T-helper 2 cell (primary cell): Measurements from ENCODE around the gene ARHGEF10L.

Experiments
- DNase-seq, 5 experiments: peaks; one replicate each; pipeline versions ENCODE4 v3.0.0 to v3.0.0-alpha.2; 2012 to 2022

ARHGEF10L gene

DNA sequence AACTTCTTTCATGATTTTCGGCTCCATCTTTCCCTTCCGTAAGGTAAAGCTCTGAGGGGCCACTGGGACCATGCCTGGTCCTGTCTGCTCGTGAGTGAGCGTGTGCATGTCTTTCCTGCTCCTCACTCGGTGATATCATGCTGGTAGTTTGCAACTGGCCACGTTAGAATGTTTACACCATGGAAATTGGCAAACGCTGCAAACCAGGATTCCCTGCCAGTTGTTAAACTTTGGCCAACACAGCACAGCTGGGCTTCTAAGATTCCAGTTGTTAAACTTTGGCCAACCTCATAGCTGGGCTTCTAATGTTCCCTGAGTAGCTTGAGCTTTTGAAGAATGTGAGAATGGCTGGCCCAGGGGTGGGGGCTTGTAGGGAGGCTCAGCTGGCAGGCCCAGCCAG is 147.6 kb downstream of the ARHGEF10L start:
- no peak for DNase-seq

- no peak for DNase-seq
These were observed 148.8 kb downstream of the ARHGEF10L start for GRCh38 chr1:17688217-17688810.

GRCh38 chr1:17689011-17689410 is 149.5 kb downstream of the ARHGEF10L start:
- no peak for DNase-seq

DNA sequence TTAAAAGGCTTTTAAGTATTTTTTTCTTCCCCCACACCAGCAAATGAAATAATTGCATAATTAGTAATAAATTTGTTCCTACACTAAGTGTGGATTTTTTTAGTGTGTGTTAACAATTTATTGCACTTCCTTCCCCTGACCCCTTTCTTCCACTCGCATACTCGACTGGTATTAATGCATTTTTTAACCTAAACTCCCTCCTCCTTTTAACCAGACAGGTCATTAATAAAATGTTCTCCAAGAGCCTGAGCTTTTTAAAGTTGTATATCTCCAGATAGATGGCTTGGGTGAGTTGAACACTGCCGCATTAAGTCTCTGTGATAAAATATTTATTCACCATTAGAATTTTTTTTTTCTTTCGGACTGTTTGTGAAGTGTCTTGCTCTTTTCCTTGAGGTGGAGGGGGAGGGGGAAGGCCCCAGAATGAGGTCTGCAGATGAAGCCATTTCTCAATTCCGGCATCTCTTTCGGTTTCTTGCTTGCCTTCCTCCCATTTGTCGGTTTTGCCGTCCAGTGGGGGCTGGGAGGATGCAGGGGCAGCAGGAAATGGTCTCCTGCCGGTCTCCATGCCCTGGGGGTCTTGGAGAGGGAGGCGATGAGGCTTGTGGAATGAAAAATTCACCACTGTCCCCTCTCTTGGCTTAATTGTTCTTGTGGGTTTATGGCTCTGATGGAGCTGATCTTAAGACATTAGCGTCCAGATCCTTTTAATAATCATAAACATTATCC is 151.6 kb downstream of the ARHGEF10L start:
- no peak for DNase-seq

GRCh38 chr1:17692645-17693044 is 153.1 kb downstream of the ARHGEF10L start:
- no peak for DNase-seq

DNA sequence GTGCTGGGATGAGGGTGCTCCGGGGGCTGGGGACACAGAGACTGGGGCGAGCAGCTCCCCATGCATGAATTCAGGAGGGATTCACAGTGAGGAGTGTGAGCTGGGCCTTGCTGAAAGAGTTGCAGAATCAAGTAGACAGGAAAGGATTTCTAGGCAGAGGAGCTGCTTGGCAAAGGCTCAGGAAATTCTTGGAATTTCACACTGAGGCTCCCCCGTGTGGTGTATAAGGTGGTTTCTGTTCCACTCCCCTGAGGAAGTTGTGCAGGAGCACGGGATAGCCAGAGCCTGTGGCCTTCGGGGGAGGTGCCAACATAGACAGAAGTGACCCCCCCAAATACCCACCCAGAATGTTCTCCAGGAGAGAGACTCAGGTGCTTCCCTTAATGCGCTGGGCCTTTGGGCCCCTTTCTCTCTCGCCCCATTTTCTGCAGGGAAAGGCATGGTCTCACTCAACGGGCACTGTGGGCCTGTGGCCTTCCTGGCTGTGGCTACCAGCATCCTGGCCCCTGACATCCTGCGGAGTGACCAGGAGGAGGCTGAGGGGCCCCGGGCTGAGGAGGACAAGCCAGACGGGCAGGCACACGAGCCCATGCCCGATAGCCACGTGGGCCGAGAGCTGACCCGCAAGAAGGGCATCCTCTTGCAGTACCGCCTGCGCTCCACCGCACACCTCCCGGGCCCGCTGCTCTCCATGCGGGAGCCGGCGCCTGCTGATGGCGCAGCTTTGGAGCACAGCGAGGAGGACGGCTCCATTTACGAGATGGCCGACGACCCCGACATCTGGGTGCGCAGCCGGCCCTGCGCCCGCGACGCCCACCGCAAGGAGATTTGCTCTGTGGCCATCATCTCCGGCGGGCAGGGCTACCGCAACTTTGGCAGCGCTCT is 157.2 kb downstream of the ARHGEF10L start:
- DNase-seq = no peak

DNA sequence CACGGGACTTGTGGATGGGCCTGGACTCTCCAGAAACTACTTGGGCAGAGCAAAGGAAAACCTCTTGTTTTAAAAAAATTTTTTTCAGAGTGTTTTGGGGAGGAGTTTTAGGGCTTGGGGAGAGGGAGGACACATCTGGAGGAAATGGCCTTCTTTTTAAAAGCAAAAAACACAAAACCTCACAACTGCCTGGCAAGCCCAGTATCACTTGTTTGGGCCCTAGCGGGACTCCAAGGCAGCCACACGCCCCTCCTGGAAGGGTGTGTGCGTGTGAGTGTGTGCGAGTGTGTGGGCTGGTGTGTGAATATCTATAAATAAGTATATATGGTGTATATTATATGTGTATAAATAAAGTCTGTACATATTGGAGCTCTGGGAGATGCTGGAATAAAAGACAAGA is 158.0 kb downstream of the ARHGEF10L start:
- no peak for DNase-seq

GRCh38 chr1:17699581-17699980 is 160.1 kb downstream of the ARHGEF10L start:
- no peak for DNase-seq

DNA sequence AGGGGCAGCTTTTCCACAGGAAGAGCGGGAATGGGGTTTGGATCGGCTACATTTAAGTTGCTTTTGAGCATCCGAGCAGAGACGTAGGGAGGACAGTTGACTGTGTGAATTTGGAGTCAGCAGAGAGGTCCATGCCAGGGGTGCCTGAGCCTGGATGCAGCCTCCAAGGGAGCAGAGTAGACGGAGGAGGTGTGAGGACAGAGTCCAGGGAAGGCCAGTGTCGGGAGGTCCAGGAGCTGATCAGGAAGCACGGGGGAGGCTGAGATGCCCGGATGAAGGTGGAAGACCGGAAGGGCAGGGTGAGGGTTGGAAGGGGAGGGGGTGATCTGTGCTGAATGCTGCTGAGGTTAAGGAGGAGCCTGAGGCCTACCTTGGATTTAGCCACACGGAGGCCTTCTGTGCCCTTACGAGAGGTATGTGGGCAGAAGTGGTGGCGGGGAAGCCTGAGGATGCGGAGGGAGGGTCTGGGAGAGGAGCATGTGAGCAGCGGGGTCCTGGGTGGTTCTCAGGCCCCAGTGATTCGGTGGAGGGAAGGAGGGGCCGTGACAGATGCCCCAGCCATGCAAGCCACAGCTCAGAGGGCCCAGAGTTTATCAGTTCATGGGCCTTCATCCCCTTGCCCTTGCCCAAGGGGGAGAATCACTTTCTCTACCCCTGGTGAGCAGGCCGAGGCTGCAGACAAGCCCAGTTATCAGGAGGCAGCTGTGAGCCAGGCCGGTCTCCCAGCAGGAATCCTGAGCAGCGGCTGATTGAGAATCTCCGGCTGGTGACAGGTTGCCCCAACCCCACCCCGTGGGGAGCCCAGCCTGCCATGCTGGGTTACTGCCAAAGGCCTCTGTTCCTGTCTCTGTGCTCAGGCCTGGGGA is 161.7 kb downstream of the ARHGEF10L start:
- DNase-seq = no peak

DNA sequence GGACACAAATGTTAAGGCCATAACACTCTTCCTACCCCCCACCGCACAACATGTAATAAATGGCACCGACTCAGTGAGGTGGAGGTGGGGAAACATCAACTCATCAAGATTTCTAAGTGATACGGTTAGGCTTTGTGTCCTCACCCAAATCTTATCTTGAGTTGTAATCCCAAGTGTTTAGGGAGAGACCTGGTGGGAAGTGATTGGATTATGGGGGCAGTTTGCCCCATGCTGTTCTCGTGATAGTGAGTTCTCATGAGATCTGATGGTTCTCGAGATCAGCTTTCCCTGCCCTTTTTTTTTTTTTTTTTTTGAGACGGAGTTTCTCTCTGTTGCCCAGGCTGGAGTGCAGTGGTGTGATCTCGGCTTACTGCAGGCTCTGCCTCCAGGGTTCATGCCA is 164.7 kb downstream of the ARHGEF10L start:
- DNase-seq = no peak

GRCh38 chr1:17706445-17706844 is 166.9 kb downstream of the ARHGEF10L start:
- no peak for DNase-seq

- no peak for DNase-seq
These were observed 170.5 kb downstream of the ARHGEF10L start for GRCh38 chr1:17709981-17710380.

DNA sequence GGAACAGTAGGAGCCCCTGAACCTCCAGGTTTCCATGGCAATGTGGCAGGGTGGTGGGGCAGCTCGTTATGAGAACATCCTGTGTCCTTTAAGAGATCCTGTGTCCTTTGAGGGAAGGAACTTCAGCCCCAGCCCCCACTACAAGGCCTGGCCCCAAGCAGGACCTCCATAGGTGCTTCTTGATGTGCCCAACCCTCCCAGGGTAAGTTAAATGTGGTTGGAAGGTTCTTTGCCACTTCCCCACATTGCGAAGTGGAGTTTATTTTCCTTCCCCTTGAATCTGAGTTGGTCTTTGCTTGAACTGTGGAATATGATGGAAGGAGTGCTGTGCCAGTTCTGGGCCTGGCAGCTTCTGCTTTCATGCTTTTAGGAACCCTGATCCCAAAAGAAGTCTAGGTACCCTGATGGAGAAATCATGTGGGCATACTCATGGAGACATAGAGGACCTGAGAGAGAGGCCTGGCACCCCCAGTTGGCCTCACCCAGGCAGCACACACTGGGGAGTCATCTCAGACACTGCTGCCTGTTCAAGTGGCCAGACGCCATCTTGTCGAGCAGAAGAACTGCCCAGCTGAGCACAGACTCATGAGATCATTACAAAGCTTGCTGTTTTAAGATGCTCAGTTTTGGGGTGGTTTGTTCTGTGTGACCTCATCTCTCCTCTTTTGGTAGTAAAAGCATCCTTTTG is 171.5 kb downstream of the ARHGEF10L start:
- no peak for DNase-seq

DNA sequence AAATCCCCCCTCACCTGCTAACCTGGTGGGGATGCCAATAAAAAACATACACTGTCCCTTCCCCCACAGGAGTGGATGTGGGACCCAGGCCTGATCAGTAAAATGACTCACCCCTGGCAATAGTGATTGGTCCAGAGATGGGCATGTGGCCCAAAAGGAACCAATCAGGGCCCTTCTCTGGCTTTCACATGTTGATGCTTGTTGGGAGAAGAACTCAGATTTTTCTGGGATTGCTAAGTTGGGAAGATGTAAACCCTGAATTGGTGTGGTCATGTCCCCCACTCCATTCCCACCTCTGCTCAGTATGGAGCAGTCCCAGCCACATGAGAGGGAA is 172.0 kb downstream of the ARHGEF10L start:
- no peak for DNase-seq

DNA sequence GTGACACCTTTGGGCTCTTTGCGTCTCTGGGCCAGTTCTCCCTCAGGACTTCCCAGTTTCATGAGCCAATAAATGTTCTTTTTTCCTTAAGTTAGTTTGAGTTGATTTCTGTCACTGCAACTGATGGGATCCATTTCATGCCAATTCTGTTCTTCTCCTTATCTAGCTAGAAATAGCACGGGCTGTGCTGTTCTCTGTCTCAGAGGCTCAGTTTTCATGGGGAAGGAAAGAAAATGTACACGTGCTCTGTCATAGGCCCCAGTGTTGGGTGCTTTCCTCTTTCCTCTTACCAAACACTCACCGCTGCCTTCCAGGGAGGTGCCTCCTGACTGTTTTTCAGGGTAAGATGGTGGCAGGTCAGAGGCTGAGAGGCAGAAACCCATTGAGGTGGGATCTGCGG is 172.4 kb downstream of the ARHGEF10L start:
- DNase-seq = no peak

DNA sequence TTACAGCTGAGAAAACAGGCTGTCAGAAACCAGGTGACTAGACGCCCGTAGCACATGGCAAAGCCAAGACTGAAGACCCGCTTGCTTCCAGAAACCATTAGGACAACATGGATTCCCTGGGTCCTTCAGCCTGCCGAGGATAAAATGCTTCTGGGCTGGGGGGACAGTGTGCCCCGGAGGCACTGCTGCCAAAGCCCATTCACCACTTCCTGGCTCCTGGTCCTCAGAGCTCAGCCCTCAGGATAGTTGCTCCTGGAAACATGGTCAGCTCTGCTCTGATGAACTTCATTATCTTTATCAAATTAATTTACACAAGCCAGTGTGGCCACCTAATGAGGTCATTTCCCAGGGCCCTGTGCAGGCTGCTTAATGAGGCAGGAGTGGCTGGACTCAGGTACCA is 174.5 kb downstream of the ARHGEF10L start:
- no peak for DNase-seq

DNA sequence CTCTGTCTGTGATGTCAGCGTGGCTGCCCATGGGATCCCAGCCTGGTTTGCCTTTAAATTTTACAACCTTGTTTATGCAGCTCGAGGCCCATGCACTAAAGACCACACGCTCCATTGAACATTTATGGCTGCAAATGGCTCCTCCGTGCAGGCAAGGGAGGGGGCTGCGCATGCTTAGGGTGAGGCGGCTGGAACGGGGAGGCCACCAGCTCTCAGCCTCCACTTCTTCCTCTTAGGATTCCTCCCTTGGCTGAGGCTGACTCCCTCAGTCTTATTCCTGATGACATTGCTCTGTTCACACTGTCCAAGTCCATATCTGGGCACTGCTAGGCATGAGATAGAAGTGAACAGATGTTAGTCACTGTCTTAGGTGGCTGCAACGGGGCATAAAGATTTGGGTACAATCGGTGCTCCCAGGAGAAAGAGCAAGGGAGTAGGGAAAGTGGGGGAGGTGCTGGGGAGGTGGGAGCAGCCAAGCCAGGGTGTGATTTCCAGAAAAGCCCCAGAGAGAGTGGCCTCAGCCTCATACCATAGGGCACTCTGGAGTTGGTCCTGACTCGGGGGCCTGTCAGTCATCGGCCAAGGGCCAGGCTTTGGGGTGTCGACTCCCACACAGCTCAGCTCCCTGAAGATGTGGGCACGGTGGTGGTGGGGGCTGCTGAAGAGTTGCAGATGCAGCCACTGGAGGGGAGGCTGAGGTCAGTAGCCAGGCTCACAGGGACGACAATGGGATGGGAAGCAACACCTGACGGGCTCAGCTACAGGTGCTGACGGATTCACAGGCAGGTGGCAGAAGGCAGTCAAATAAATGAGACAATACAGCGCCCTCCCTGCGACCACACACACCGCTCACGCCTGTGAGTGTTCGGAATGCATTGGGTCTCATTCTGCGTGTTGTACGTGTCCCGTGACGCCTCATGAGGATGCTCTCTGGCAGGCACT is 178.4 kb downstream of the ARHGEF10L start:
- DNase-seq = no peak

DNA sequence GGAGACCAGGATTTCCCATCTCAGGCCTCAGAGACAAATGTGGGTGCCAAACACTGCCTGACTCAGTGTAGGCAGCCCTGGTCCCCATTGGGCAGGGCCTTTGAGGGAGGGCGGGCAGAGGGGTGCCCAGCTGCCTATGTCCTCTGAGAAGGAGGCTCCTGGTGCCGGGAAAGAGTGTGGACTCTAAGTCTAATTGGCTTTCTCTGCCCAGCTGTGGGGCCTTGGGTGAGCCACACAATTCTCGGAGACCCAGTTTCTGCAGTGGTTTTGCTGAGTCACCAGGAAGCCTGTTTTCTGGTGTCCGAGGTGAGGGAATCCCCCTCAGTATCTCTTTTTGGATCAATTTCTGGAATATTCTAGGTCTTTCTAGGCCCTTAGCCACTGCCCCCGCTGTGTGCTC is 180.4 kb downstream of the ARHGEF10L start:
- DNase-seq = no peak

DNA sequence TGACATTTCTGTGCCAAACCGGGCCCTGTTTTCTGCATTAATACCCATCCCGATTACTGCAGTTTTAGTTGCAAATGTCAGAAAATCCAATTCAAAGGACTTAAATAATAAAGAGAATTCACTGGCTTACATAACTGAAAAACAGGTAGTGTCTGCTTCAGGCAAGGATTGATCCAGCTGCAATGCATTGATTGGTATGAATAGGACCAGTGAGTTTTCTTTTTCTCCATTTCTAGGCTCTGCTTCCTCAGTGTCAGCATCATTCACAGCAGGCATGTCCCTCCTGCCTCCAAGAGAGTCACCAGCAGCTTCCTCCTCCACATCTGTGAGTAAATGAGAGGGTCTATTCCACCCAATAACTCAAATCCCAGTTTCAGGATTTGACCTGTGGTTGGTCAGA is 181.9 kb downstream of the ARHGEF10L start:
- no peak for DNase-seq

GRCh38 chr1:17723684-17724083 is 184.2 kb downstream of the ARHGEF10L start:
- no peak for DNase-seq

DNA sequence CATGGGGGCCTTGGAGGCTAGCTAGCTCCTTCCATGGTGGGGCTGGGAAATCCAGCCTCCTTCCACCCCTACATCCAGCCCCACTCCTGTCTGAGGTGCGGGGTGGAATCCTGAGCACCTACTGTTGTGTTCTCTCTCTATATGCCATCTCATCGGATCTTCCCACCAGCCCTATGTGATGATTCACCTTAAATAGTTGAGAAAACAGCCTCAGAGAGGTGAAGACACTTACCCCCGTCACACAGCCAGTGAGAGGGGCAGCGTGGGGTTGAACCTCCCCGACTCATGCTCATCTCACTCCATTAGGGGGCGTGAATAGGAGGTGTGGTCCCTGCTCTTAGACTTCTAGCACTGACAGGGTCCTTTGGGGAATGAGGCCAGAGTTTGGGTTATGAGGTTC is 184.7 kb downstream of the ARHGEF10L start:
- DNase-seq = no peak
